Activated naive CD4-positive, alpha-beta T cell treated with anti-CD3 and anti-CD28 coated beads, Interleukin-2, amount 10 ng/mL, durations not matched to agents 7 days and 5 days (primary cell): ENCODE data around the gene ZNF740.
A peak's percentile ranks its signal among the peaks of the same experiment; 100 is the strongest.
"Not testable (repeated sequence)": the region's sequence is repeated elsewhere in the genome, so short reads cannot be mapped to it uniquely, and the experiment has no call there.

Experiments
- CTCF ChIA-PET: fragments of 350-600 bp; sonication (Branson Sonifier 250); formaldehyde crosslinking; loops from one replicate; lab custom pipeline; 2021; ENCODE audit warnings: antibody characterized with exemption; lab: Charles Lee
- DNase-seq: peaks from one replicate; pipeline ENCODE4 v3.0.0-alpha.2; 2020
- H3K27ac Mint-ChIP-seq: one replicate; pipeline ENCODE4 v1.8.0; 2021; ENCODE audit warnings: mild to moderate bottlenecking, moderate library complexity, mixed read lengths
- H3K27me3 Mint-ChIP-seq: one replicate; pipeline ENCODE4 v1.8.0; 2021; ENCODE audit warnings: mild to moderate bottlenecking, mixed read lengths
- H3K36me3 Mint-ChIP-seq: one replicate; pipeline ENCODE4 v1.8.0; 2021; ENCODE audit warnings: mixed read lengths
- H3K4me1 Mint-ChIP-seq: one replicate; pipeline ENCODE4 v1.8.0; 2021; ENCODE audit warnings: mixed read lengths
- H3K4me3 Mint-ChIP-seq: one replicate; pipeline ENCODE4 v1.8.0; 2021; ENCODE audit warnings: mild to moderate bottlenecking, moderate library complexity, mixed read lengths
- H3K9me3 Mint-ChIP-seq: one replicate; pipeline ENCODE4 v1.8.0; 2021; ENCODE audit warnings: mixed read lengths

The ZNF740 gene

GRCh38 chr12:53163008-53163407 lies 17.5 kb upstream of the ZNF740 start:
- not testable (repeated sequence) for H3K9me3 Mint-ChIP-seq, H3K27me3 Mint-ChIP-seq, H3K4me1 Mint-ChIP-seq, DNase-seq, H3K4me3 Mint-ChIP-seq, H3K27ac Mint-ChIP-seq, H3K36me3 Mint-ChIP-seq
- CTCF ChIA-PET = interaction anchor here (0.7 to 6.3 kb wide), 2 partner anchors 49 to 121 kb away, joined by 3 to 69 read pairs; no protein-coding TSS in a partner anchor

- H3K27ac Mint-ChIP-seq = no peak overlapping the region
- H3K27me3 Mint-ChIP-seq = no peaks in the 10 kb centered on the region
- CTCF ChIA-PET = interaction anchor here (1.0 to 1.7 kb wide), 3 partner anchors 9 to 45 kb away, joined by 3 to 10 read pairs (median 4); no protein-coding TSS in a partner anchor
- H3K9me3 Mint-ChIP-seq = no peaks in the 10 kb centered on the region
- no peak overlapping the region for H3K4me3 Mint-ChIP-seq
- no peaks in the 10 kb centered on the region for H3K36me3 Mint-ChIP-seq
- no peak for DNase-seq
- no peaks in the 10 kb centered on the region for H3K4me1 Mint-ChIP-seq
These were observed 13.7 kb upstream of the ZNF740 start for GRCh38 chr12:53166837-53167236.

GRCh38 chr12:53169644-53170043 lies 10.9 kb upstream of the ZNF740 start:
- no peak for DNase-seq
- CTCF ChIA-PET = no interaction called here
- H3K4me1 Mint-ChIP-seq = no peaks in the 10 kb centered on the region
- no peak overlapping the region for H3K27ac Mint-ChIP-seq
- no peak overlapping the region for H3K4me3 Mint-ChIP-seq
- H3K9me3 Mint-ChIP-seq = no peaks in the 10 kb centered on the region
- no peaks in the 10 kb centered on the region for H3K36me3 Mint-ChIP-seq
- no peaks in the 10 kb centered on the region for H3K27me3 Mint-ChIP-seq

- Mint-ChIP-seq H3K36me3 (no peaks in the 10 kb centered on the region), H3K27ac (no peak overlapping the region), H3K4me1 (no peaks in the 10 kb centered on the region), H3K27me3 (no peaks in the 10 kb centered on the region), H3K4me3 (no peak overlapping the region), H3K9me3 (no peaks in the 10 kb centered on the region)
- DNase-seq = no peak
- CTCF ChIA-PET = no interaction called here
These were observed 10.3 kb upstream of the ZNF740 start for GRCh38 chr12:53170215-53170614.

GRCh38 chr12:53170876-53171724 lies 9.4 kb upstream of the ZNF740 start:
- no peaks in the 10 kb centered on the region for H3K9me3 Mint-ChIP-seq
- CTCF ChIA-PET = interaction anchor here (1.2 kb wide), 1 partner anchor 11 kb away, joined by 3 read pairs; no protein-coding TSS in a partner anchor
- DNase-seq = no peak
- H3K36me3 Mint-ChIP-seq = no peaks in the 10 kb centered on the region
- no peak overlapping the region for H3K27ac Mint-ChIP-seq
- peaks cover 2% of the 10 kb centered on the region for H3K4me1 Mint-ChIP-seq
- H3K27me3 Mint-ChIP-seq = no peaks in the 10 kb centered on the region
- no peak overlapping the region for H3K4me3 Mint-ChIP-seq

- Mint-ChIP-seq H3K9me3 (no peaks in the 10 kb centered on the region), H3K4me3 (no peak overlapping the region), H3K27me3 (no peaks in the 10 kb centered on the region), H3K4me1 (peaks cover 2% of the 10 kb centered on the region), H3K36me3 (no peaks in the 10 kb centered on the region), H3K27ac (no peak overlapping the region)
- CTCF ChIA-PET = interaction anchor here (0.8 to 1.5 kb wide), 3 partner anchors 11 to 42 kb away, joined by 3 to 9 read pairs (median 3); no protein-coding TSS in a partner anchor
- DNase-seq = no peak
These were observed 8.7 kb upstream of the ZNF740 start for GRCh38 chr12:53171725-53172329.

- Mint-ChIP-seq H3K27ac (no peak overlapping the region), H3K36me3 (no peaks in the 10 kb centered on the region), H3K9me3 (no peaks in the 10 kb centered on the region), H3K4me3 (no peak overlapping the region), H3K4me1 (peaks cover 2% of the 10 kb centered on the region), H3K27me3 (no peaks in the 10 kb centered on the region)
- CTCF ChIA-PET = interaction anchor here (0.8 to 1.5 kb wide), 2 partner anchors 12 to 42 kb away, joined by 3 to 9 read pairs; no protein-coding TSS in a partner anchor
- no peak for DNase-seq
These were observed 8.2 kb upstream of the ZNF740 start for GRCh38 chr12:53172352-53172751.

GRCh38 chr12:53173085-53173715 lies 7.3 kb upstream of the ZNF740 start:
- no peaks in the 10 kb centered on the region for H3K9me3 Mint-ChIP-seq
- no peak for DNase-seq
- no peaks in the 10 kb centered on the region for H3K36me3 Mint-ChIP-seq
- CTCF ChIA-PET = interaction anchor here (0.9 to 1.5 kb wide), 2 partner anchors 13 to 24 kb away, joined by 4 to 9 read pairs; no protein-coding TSS in a partner anchor
- no peaks in the 10 kb centered on the region for H3K27me3 Mint-ChIP-seq
- no peak overlapping the region for H3K4me3 Mint-ChIP-seq
- H3K4me1 Mint-ChIP-seq = peaks cover 2% of the 10 kb centered on the region
- H3K27ac Mint-ChIP-seq = no peak overlapping the region

GRCh38 chr12:53174881-53175491 lies 5.5 kb upstream of the ZNF740 start:
- CTCF ChIA-PET = interaction anchor here (0.8 to 1.8 kb wide), 4 partner anchors 10 to 170 kb away, joined by 3 to 6 read pairs (median 4); no protein-coding TSS in a partner anchor
- no peak for DNase-seq
- Mint-ChIP-seq H3K9me3 (no peaks in the 10 kb centered on the region), H3K36me3 (no peaks in the 10 kb centered on the region), H3K27ac (no peak overlapping the region), H3K27me3 (no peaks in the 10 kb centered on the region), H3K4me3 (no peak overlapping the region), H3K4me1 (peaks cover 15% of the 10 kb centered on the region)

GRCh38 chr12:53176750-53177149 lies 3.8 kb upstream of the ZNF740 start:
- Mint-ChIP-seq H3K4me1 (peaks cover 23% of the 10 kb centered on the region), H3K36me3 (peaks cover 6% of the 10 kb centered on the region), H3K27ac (no peak overlapping the region), H3K4me3 (no peak overlapping the region), H3K27me3 (no peaks in the 10 kb centered on the region), H3K9me3 (no peaks in the 10 kb centered on the region)
- no peak for DNase-seq
- CTCF ChIA-PET = interaction anchor here (0.7 kb wide), 3 partner anchors 15 to 34 kb away, joined by 3 to 4 read pairs (median 3); no protein-coding TSS in a partner anchor

GRCh38 chr12:53177447-53177846 lies 3.1 kb upstream of the ZNF740 start:
- Mint-ChIP-seq H3K4me1 (peaks cover 30% of the 10 kb centered on the region), H3K36me3 (peaks cover 13% of the 10 kb centered on the region)
- H3K27me3 Mint-ChIP-seq, H3K9me3 Mint-ChIP-seq, H3K27ac Mint-ChIP-seq, DNase-seq, H3K4me3 Mint-ChIP-seq: not testable (repeated sequence)
- CTCF ChIA-PET = interaction anchor here (0.7 kb wide), 1 partner anchor 18 kb away, joined by 3 read pairs; no protein-coding TSS in a partner anchor

- H3K36me3 Mint-ChIP-seq = peaks cover 21% of the 10 kb centered on the region
- peak overlapping the region; percentile 99 for H3K27ac Mint-ChIP-seq
- not testable (repeated sequence) for H3K9me3 Mint-ChIP-seq, H3K27me3 Mint-ChIP-seq, DNase-seq
- CTCF ChIA-PET = interaction anchor here (0.6 to 1.9 kb wide), 4 partner anchors 8 to 23 kb away, joined by 5 to 8 read pairs (median 6); no protein-coding TSS in a partner anchor
- peaks cover 43% of the 10 kb centered on the region for H3K4me1 Mint-ChIP-seq
- H3K4me3 Mint-ChIP-seq = peak overlapping the region; percentile 88
These were observed 1.7 kb upstream of the ZNF740 start for GRCh38 chr12:53178803-53179202.

- no peaks in the 10 kb centered on the region for H3K27me3 Mint-ChIP-seq
- peaks cover 53% of the 10 kb centered on the region for H3K4me1 Mint-ChIP-seq
- H3K36me3 Mint-ChIP-seq = peaks cover 26% of the 10 kb centered on the region
- CTCF ChIA-PET = interaction anchor here (1.2 to 4.1 kb wide), 5 partner anchors 7 to 33 kb away, joined by 5 to 31 read pairs (median 8); no protein-coding TSS in a partner anchor
- H3K27ac Mint-ChIP-seq = peak overlapping the region; percentile 99
- peak overlapping the region; percentile 88 for H3K4me3 Mint-ChIP-seq
- DNase-seq = no peak
- H3K9me3 Mint-ChIP-seq = no peaks in the 10 kb centered on the region
These were observed 769 bp upstream of the ZNF740 start for GRCh38 chr12:53179687-53180219.
